ENCODE measurements around the gene ST7L. TPM values are rescaled to one million over a fixed set of nuclear protein-coding genes. Genes with fewer than 3 reads are reported as not detected.
A peak's percentile ranks its signal among the peaks of the same experiment; 100 is the strongest.

The ST7L gene
- total RNA-seq, 4 donors from 2014 or later: 13.8 to 25.2 (median 24.4) TPM

DNA sequence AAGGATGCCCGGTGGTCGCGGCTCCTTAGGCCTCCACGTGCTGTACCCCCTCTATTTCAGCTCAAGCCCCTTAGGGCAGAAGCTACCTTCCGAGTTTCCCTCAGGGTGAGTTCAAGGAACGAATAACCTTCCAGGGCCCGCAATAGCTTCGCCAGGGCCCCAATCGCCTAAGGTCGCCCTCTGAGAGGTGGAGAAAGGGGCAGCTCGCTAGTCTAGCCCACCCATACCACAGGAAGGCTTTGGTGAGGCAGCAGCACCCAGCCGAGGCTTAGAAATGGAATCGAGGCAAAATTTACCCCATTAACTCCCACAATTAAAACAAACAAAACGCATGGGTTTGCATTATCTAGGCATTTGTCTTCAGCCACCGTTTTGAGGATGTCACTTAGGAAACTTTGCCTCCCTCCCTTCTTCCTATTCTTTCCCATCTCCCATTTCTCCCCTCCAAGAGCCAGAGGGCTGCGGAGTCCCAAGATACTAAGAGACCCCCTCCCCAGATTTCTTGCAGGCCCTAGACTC is 109.2 kb downstream of the ST7L start:
- H3K4me3 ChIP-seq (ENCODE audit: low read depth, poor library complexity, severe bottlenecking): no peak overlapping the region
- WGBS, 2 donors: 54 to 58% methylated on average over 16 of the region's 16 CpGs

DNA sequence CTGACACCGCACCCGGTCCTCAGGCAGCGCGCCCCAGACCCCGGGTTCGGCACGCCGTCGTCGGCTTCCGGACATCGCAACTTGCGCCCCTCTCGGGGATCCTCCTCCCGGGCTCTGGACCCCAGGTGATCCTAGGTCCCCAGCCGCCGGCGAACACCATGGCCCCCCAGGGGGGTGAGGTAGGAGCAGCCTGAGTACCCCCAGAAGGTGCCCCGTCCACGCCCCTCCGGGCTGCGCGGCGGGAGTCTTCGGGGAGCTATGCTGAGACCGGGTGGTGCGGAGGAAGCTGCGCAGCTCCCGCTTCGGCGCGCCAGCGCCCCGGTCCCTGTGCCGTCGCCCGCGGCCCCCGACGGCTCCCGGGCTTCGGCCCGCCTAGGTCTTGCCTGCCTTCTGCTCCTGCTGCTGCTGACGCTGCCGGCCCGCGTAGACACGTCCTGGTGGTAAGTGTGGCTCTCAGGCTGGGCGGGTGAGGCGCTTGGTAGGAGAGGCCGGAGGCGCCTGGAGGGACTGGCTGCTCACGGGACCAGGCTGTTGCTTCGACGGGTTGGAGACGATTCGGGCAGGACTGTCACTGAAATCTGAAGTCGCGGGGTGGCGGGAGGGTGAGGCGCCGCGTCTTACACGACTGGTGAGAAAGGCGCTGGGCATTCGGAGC is 109.8 kb downstream of the ST7L start:
- intact Hi-C loops (cut with DNase I; ENCODE audit: low total_unique reads): loop anchor here (10.0 kb wide), 2 partner anchors 106 to 196 kb away; partner anchors contain the start of genes CAPZA1, RHOC and ST7L
- WGBS, 2 donors: 21 to 25% methylated on average over 22 to 31 of the region's 66 CpGs
- H3K4me3 ChIP-seq (ENCODE audit: low read depth, poor library complexity, severe bottlenecking): peak overlapping the region; percentile 34
- TF ChIP-seq, protein P1, sequence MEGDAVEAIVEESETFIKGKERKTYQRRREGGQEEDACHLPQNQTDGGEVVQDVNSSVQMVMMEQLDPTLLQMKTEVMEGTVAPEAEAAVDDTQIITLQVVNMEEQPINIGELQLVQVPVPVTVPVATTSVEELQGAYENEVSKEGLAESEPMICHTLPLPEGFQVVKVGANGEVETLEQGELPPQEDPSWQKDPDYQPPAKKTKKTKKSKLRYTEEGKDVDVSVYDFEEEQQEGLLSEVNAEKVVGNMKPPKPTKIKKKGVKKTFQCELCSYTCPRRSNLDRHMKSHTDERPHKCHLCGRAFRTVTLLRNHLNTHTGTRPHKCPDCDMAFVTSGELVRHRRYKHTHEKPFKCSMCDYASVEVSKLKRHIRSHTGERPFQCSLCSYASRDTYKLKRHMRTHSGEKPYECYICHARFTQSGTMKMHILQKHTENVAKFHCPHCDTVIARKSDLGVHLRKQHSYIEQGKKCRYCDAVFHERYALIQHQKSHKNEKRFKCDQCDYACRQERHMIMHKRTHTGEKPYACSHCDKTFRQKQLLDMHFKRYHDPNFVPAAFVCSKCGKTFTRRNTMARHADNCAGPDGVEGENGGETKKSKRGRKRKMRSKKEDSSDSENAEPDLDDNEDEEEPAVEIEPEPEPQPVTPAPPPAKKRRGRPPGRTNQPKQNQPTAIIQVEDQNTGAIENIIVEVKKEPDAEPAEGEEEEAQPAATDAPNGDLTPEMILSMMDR (IDR thresholded peaks at IDR 0.05): no peak
- TF ChIP-seq POLR2A (IDR thresholded peaks at IDR 0.05): no peak
- peak in 1 of 2 donors; percentile 17 for DNase-seq (ENCODE audit: low spot score in 2 of 2)

More for the DNA sequence above, 109.2 kb downstream of the ST7L start:
- DNase-seq (ENCODE audit: low spot score in 2 of 2): peak in 1 of 2 donors; percentile 8
- TF ChIP-seq, protein P1 (IDR thresholded peaks at IDR 0.05): no peak
- no peak for TF ChIP-seq POLR2A (IDR thresholded peaks at IDR 0.05)
- intact Hi-C loops (cut with DNase I; ENCODE audit: low total_unique reads): loop anchor here (10.0 kb wide), 2 partner anchors 105 to 195 kb away; partner anchors contain the start of genes CAPZA1, RHOC and ST7L

DNA sequence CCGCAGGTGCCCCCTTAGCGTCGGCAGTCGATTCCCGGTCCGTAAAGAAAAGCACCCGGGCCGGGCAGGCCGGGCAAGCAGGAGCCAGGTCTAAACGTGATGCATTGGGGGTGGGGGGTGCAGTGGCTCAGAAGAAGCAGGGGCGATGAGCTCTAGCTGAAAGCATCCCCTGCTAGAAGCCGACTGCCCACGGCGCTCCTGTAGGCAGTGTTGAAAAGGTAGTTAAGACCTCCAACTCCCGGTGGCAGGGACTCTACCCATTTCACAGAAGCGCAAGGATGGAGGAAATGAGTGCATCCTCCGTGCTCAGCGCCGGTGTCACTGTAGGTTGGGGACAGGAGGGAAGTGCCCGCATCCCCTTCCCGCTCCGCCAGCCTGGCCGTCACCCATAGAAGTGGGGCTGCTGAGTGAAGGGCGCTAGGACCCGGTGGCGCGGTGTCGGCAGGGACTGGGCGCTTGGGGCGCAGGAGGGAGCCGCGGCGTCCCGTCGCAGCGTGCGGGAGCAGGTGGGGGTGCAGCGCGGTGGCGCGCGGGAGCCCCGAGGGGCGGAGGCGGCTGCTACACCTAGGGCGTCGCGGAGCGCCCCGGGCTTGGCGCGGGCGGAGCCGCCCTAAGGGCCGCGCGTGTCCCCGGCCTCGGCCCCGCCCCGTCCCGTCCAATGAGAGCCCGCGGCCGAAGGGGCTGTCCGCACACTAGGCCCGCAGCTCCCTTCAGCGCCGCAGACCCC is 110.5 kb downstream of the ST7L start, which contains the start of gene WNT2B:
TSS of gene WNT2B (plus strand) at position 688 of the 727 bp plus-strand sequence. CDS start 298 bp downstream, outside the sequence.
- intact Hi-C loops (cut with DNase I; ENCODE audit: low total_unique reads): loop anchor here (10.0 kb wide), 2 partner anchors 106 to 196 kb away; partner anchors contain the start of genes CAPZA1, RHOC and ST7L
- DNase-seq (ENCODE audit: low spot score in 2 of 2): peak in 1 of 2 donors; percentile 12
- TF ChIP-seq, protein P1 (IDR thresholded peaks at IDR 0.05): no peak
- no peak for TF ChIP-seq POLR2A (IDR thresholded peaks at IDR 0.05)
- WGBS, 2 donors: 1% methylated on average over 23 to 54 of the region's 69 CpGs
- peak within 1 kb of the TSS; percentile 34 for H3K4me3 ChIP-seq (ENCODE audit: low read depth, poor library complexity, severe bottlenecking)

DNA sequence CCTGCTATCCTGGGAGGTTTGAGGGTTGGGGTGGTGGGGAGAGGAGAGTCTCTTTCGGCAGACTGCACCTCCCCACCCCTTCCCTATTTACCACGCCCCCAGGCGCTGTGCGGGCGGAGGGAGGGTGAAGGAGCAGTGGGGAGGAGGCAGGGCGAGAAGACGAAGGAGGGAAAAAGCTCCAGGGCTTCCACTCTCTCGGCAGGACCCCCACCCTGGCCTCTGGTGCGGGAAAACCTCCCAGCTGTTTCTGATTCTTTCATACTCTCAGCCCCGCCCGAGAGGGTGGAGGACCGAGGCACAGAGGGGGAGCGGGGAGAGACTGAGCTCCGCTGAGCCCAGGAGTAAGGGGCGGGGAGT is 111.0 kb downstream of the ST7L start:
- WGBS, 2 donors: 1% methylated on average over 15 of the region's 15 CpGs
- peak overlapping the region; percentile 34 for H3K4me3 ChIP-seq (ENCODE audit: low read depth, poor library complexity, severe bottlenecking)
- no peak for DNase-seq (ENCODE audit: low spot score in 2 of 2)
- intact Hi-C loops (cut with DNase I; ENCODE audit: low total_unique reads): loop anchor here (10.0 kb wide), 2 partner anchors 107 to 197 kb away; partner anchors contain the start of genes CAPZA1, RHOC and ST7L
- no peak for TF ChIP-seq POLR2A (IDR thresholded peaks at IDR 0.05)
- TF ChIP-seq, protein P1 (IDR thresholded peaks at IDR 0.05): no peak

DNA sequence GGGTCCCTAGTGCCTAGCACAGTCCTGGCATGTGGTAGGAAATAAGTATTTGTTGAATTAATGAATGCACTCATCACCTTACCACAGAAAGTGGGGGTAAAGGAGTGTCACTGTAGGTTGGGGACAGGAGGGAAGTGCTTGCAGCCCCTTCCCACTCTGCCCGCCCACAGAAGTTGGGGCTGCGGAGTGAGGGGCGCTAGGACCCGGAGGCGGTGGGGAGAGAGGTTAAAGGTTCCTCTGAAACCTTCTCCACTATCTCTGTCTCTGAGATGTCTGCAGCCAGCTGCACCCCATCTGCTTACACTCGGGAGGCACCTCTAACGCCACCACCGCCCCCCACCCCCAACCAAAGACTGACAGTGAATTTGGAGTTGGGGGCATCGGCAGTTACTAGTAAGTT is 111.6 kb downstream of the ST7L start:
- TF ChIP-seq, protein P1 (IDR thresholded peaks at IDR 0.05): no peak
- TF ChIP-seq POLR2A (IDR thresholded peaks at IDR 0.05): no peak
- no peak overlapping the region for H3K4me3 ChIP-seq (ENCODE audit: low read depth, poor library complexity, severe bottlenecking)
- 84 to 86% methylated on average over 9 of the region's 9 CpGs for WGBS, 2 donors
- intact Hi-C loops (cut with DNase I; ENCODE audit: low total_unique reads): loop anchor here (10.0 kb wide), 2 partner anchors 107 to 197 kb away; partner anchors contain the start of genes CAPZA1, RHOC and ST7L
- DNase-seq (ENCODE audit: low spot score in 2 of 2): no peak

Data from lower leg skin (tissue), 4 donors.